NCI-H2107 treated with DMSO at 0.1 percent for 48 hours (cell line): ENCODE data around the gene CELF2.

Experiments used
- DNase-seq: peaks from one replicate; lab custom pipeline; 2025; ENCODE audit not compliant: unreplicated experiment; lab: John Stamatoyannopoulos, UW

Gene CELF2

GRCh38 chr10:11057018-11057417 is 39.3 kb downstream of the CELF2 start:
- no peak for DNase-seq

- no peak for DNase-seq
Measured at GRCh38 chr10:11057448-11057847, 39.8 kb downstream of the CELF2 start.

- no peak for DNase-seq
Measured at GRCh38 chr10:11057994-11058393, 40.3 kb downstream of the CELF2 start.

DNA sequence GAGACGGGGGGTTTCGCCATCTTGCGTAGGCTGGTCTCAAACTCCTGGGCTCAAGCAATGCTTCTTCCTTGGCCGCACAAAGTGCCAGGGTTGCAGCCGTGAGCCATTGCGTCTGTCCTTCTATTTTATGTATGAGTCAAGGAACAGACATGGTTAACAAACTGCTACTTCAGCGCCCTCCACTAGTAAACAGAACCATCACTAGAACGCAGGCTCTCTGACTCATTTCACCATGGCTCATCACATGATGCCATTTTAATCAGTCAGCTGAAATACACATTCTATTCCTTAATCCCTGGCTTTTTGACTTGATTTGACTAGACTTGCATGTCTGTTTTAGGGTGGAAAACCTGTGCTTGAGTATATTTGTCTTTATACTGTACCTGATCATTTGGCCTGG is 41.3 kb downstream of the CELF2 start:
- DNase-seq, result no peak

DNA sequence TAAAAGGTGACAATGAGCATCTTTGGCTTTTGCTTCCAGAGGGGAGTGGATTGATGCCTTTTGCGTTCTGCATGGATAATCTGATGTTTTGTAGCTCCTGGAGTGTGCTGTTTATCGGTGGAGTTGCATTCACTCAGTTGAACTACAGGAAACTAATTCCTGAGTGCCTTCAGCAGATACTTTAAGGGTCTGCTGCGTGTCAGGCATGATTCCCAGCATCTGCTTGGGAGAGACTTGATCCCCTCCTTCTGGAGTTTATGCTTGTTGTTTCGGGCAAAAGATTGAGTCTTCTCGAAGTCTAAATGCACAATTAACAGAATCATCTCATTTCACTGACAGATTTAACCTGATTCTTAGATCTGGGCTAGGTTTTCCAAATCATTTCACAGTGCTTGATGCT is 46.2 kb downstream of the CELF2 start:
- DNase-seq, result no peak

- DNase-seq, result no peak
Measured at GRCh38 chr10:11064832-11065231, 47.2 kb downstream of the CELF2 start.

DNA sequence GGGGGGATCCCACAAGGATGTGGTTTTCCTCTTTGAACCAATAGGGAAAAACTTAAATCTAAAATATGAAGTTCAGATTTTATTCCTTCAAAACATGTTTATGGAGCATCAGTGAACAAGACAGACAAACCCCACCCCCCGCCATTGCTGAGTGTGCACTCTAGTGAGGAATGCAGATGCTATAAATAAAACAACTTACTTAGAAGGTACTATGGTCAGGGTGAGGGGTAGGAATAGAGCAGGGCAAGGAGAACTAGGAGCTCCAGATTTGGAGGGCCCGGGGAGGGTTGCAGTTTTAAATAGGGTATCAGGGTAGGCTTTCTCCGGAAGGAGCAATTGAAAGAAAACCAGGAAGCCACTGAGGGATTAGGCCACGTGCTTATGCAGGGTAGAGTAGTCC is 47.9 kb downstream of the CELF2 start:
- DNase-seq, result no peak

DNA sequence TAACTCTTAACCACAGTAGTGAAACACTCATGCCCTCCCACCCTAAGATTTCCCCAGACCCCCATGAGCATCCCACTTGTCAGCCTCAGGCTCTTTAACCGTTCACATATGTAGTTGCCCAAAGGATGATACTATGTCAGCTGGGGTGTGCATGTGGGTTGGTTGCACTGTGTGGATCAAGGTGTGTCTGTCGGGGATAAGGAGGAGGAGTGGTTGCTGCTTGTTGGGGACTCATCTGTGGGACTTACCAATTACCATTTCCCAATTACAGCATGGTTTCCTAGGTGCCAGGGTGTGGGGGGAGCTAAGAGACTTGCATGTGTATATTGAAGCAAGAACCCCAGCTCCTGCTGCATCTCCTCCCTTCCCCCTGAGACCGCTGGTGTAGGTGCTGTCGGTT is 48.8 kb downstream of the CELF2 start:
- DNase-seq, result no peak

- DNase-seq, result no peak
Measured at GRCh38 chr10:11068861-11069633, 51.4 kb downstream of the CELF2 start.

DNA sequence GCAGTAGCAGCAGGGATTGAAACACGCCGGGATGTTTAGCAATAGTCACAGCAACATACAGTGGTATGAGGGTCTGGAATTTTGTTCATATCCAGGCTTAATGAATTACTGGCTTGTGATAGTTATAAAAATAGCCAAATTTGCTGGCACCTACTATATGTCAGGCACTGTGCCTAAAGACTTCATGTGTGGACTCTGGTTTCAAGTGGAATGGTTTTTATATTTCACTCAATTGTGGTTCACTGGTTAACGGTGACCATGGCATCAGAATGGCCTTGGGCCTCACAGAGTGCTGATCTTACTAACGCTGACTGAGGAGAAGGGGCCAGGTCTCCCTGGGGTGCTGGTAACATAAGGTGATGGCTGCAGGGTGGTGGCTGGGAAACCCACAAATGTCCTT is 55.7 kb downstream of the CELF2 start:
- no peak for DNase-seq

DNA sequence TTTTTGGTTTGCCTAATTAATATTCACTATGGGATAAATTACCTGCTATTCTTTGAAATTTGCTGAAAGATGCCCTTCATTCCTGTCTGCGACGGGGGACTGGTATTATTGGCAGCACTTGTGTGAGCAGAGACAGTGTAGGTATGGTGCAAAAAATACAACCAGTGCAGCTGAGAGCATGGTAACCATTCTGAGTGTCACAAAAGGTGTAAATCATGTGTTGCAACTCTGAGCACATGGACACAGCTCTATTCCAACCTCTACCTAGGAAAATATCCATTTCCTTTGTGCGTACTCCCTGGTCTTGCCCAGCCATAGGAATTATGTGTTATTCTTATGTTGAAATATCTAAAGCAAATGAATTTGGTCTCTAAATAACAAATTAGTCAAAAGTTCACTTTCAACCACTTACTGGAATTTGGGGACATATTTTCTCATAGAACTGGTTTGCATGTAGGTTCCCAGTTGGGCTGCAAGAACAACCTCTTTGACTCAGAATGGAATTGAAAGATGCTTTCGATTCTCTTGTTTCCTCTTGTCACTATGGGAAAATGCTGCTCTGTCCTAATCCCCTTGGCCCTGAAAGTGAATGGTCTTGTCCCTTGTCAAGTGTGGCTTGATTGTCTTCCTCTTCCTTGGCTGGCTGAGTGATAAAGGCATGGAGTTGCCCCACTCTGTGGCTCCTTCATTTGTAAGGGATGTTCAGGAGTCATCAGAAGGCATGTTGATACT is 57.0 kb downstream of the CELF2 start:
- DNase-seq, result no peak

GRCh38 chr10:11076221-11076620 is 58.5 kb downstream of the CELF2 start:
- no peak for DNase-seq

DNA sequence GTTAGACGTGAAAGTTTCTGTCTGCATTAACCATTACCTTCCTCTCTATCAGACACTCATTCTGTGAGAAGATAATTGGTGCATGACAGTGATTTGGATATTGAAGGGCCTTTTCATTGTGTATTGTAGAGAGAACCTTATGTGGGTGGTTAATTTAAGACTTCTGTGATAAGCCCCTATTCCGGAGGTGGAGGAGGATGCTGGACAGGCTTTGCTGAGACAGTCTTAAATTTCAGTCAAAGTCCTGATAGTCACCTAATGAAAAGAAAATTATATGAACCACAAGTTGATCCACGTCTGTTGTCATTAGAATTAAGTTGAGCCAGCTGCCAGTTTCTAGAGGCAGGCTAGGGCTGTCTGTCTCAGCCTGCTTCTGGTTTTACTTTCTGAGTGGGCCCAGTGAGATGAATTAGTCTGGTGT is 62.9 kb downstream of the CELF2 start:
- no peak for DNase-seq

DNA sequence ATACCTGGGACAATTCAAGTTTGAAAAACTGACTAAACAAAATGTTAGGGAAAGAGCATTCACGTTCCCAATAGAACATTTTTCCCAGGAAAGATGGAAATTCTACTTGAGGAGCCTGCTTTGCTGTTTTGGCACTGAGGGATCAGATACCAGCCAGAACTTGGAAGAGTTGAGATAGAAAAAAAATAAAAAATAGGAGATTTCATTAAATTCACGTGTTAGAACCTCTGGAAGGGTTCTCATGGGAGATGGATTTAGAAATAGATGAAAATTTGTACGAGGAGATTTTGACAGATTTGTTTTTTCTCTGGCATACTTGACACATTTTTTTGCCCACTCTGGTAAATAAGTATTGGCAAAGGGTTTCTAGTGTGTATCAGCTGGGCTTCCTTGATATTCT is 63.7 kb downstream of the CELF2 start:
- DNase-seq, result no peak

GRCh38 chr10:11082526-11082925 is 64.9 kb downstream of the CELF2 start:
- DNase-seq, result no peak

DNA sequence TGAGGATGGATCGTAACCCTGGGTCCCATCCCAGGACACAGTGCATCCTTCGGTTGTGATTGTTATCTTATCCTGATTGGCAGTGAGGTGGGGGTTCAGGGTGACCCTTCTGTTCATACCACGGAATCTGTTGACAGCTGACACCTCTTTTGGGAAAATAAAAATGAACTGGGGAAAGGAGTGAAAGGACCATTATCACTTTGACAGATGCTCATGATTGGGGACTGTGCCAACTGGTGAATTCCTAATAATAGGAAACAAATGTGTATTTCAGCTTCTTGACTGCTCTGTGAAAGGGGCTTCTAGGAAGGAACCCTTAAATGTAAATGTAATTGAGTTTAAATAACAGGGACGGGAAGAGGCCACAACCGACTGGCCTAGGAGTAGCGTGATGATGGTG is 65.4 kb downstream of the CELF2 start:
- DNase-seq, result no peak

- no peak for DNase-seq
Measured at GRCh38 chr10:11085545-11085944, 67.9 kb downstream of the CELF2 start.

DNA sequence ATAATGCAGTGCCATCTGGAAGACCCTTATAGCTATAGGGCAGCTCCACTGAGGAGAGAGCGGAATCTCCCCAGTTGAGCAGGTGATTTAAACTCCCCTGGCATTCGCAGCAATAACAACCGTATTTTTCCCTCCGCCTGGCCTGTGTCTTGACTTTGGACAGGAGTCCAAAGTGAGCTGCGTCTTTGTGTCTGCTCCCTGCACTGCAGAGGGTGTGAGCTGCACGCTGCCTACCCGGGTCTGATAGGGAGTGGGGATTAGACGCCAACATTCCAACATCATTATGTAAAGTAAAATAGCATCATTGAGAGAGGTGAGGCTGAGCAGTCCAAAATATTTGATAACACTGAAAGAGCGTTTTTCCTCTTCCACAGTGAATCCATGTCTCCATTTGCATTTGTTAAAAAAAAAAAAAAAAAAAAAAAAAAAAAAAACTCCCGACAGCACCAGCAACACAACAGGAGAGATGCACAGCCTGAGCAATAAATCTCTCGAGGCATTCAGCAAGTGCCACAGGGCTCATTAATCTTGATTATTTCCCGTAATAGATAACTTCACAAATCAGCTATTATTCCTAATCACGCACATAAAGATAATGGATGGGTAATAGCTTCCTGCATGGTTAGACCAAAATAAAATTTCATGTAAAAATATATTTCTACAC is 68.6 kb downstream of the CELF2 start:
- no peak for DNase-seq

DNA sequence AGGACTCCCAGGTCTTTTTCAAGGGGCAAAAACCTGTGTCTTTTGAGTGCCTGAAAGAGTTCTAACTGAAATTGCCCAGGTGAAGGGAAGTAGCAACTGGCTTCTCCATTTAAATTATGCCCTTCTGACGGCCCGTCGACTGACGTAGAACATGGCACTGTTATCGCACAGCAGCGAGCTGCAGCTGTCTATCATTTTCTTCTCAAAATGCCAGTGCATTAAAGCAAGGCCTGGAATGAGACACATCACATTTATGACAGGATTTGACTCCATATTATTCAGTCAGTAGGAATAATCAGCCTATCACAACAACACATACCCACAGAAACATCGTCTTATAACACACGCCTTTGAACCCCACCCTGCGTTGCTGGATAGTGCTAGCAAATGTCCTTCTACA is 69.7 kb downstream of the CELF2 start:
- DNase-seq, result no peak

GRCh38 chr10:11088709-11089108 is 71.0 kb downstream of the CELF2 start:
- no peak for DNase-seq

DNA sequence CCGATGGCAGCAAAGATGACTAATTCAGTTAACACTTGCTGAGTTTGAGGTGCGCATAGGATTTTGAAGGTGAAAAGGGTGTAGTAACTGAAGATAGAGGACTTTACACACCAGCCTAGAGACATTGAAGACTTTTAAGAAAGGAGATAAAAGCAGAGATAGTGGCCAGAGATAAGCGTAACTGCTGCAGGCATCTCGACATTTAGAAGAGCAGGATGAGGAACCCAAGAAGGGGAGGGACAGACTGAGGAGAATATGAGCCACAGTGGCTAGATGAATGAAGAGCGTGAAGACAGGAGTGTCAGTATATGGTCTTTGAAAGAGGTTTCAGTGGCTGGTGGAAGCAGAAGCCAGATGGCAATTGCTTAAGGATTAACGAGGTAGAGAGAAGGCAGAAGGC is 71.6 kb downstream of the CELF2 start:
- DNase-seq, result no peak

DNA sequence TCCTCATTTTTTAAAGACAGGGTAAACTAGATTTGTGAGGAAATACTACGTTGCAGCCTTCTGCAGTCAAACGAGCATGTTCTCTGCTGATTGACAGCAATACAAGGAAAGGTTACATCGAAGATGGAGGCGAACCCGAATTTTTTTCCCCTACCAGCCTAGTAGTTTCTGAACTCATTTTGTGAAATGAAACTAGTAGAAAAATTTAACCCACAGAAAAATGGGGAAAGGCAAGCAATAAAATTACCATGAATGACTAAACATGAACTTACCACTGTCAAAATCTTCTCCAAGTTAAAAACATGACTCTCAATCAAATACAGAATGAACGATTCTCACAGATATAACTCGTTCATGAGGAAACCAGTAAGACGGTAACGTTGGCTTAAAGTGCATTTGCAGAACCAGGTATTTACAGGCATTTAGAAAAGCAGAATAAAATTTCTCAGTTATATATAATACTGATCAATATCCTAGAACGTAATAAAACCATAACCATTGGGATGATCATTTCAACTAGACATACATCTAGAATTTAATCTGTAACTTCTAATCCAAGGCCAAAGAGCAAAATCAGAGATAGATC is 73.9 kb downstream of the CELF2 start:
- no peak for DNase-seq
